ENCODE data around the gene SMAD5. TPM values are rescaled to one million over a fixed set of nuclear protein-coding genes. Genes with fewer than 3 reads are reported as not detected.

SMAD5 gene
- total and polyA plus RNA-seq, 2 of the 8 experiments (the other 6 are each of a cell fraction or from before 2014, with no cell fraction given): 30.2 to 60.5 TPM

- H3K56ac ChIP-seq (replicated peaks; ENCODE audit: insufficient read length, low read depth, low read length): no peak overlapping the region
- H4K5ac ChIP-seq (ENCODE audit: insufficient read length, low read depth, low read length): no peak overlapping the region
- H3K9ac ChIP-seq (replicated peaks in 1 of 4; ENCODE audit: extremely low read depth in 1 of 4, low read depth in 3 of 4, low read length in 3 of 4): no peak overlapping the region
- ChIA-PET CTCF (ENCODE audit: partially characterized antibody) (no interaction called here), POLR2A (ENCODE audit: partially characterized antibody) (no interaction called here)
- H3K4me3 ChIP-seq (ENCODE audit: extremely low read depth in 1 of 4, insufficient read depth in 2 of 4, low read depth in 3 of 4, low read length in 4 of 4): no peak overlapping the region
- H3K36me3 ChIP-seq (ENCODE audit: control insufficient read depth in 2 of 4, insufficient read depth in 4 of 4, low read length in 3 of 4): peaks cover 0 to 12% (median 8%) of the 10 kb centered on the region in 4 experiments; a peak in 6 of 8 replicates
- H3K9me3 ChIP-seq (ENCODE audit: insufficient read depth in 2 of 2, low read depth in 1 of 2, low read length in 1 of 2): no peaks in the 10 kb centered on the region
- H2AFZ ChIP-seq (ENCODE audit: low read length): no peak overlapping the region
- no peaks in the 10 kb centered on the region; the same call in 1 of the 2 replicates for H3K79me1 ChIP-seq (ENCODE audit: low read depth, low read length)
- no peak overlapping the region for H4K8ac ChIP-seq (ENCODE audit: extremely low read depth, insufficient read depth, low read length)
- no peak for FAIRE-seq
- no peak overlapping the region for H2BK120ac ChIP-seq (replicated peaks; ENCODE audit: low read depth, low read length)
- no peak overlapping the region for H3K14ac ChIP-seq (ENCODE audit: insufficient read length)
- no peak overlapping the region for H3K4ac ChIP-seq (replicated peaks; ENCODE audit: insufficient read length, low read depth, low read length)
- H3K4me1 ChIP-seq (replicated peaks in 1 of 4; ENCODE audit: control insufficient read depth in 3 of 4, insufficient read depth in 4 of 4, low read length in 3 of 4): no peaks in the 10 kb centered on the region
- no peak overlapping the region for H2BK5ac ChIP-seq (ENCODE audit: low read depth, low read length)
- no peaks in the 10 kb centered on the region for H3K27me3 ChIP-seq (replicated peaks in 1 of 4; ENCODE audit: control insufficient read depth in 3 of 4, extremely low read depth in 1 of 4, insufficient read depth in 3 of 4, low read length in 3 of 4)
- no peak overlapping the region for H2BK12ac ChIP-seq (ENCODE audit: low read depth, low read length)
- no peak overlapping the region for H3K18ac ChIP-seq (ENCODE audit: extremely low read depth, low read length)
- WGBS, 2 experiments (ENCODE audit: extremely low coverage in 1 of 2, insufficient coverage in 1 of 2, insufficient read length in 1 of 2, insufficient replicate concordance in 2 of 2, low coverage in 1 of 2, low lambda C conversion rate in 2 of 2, missing lambda C conversion rate in 1 of 2): 91% methylated on average over 1 of the region's 1 CpG; no CpG with 5 or more reads in 1 of the 2 experiments
- no peak for DNase-seq (ENCODE audit: low read depth in 1 of 2, low spot score in 2 of 2)
- H3K23ac ChIP-seq (ENCODE audit: insufficient read length): no peak overlapping the region
- no peak overlapping the region for H2BK20ac ChIP-seq (ENCODE audit: low read length)
- H2BK15ac ChIP-seq (ENCODE audit: low read length): no peak overlapping the region
- no peak overlapping the region for H3K4me2 ChIP-seq (ENCODE audit: insufficient read depth in 1 of 2, low read depth in 2 of 2, low read length in 2 of 2)
- H4K91ac ChIP-seq (replicated peaks; ENCODE audit: insufficient read length, low read length): no peak overlapping the region
- H3K23me2 ChIP-seq (ENCODE audit: low read depth, low read length): no peaks in the 10 kb centered on the region; the same call in 1 of the 2 replicates
- no peak overlapping the region for H2AK5ac ChIP-seq (ENCODE audit: low read depth, low read length)
- H3K79me2 ChIP-seq (ENCODE audit: control insufficient read depth in 1 of 2, insufficient read depth in 2 of 2, low read length in 2 of 2): peaks cover 0 to 87% of the 10 kb centered on the region in 2 experiments; a peak in 3 of 4 replicates
- H3K27ac ChIP-seq (ENCODE audit: low read depth, low read length): no peak overlapping the region
- peaks cover 9 to 13% of the 10 kb centered on the region in 2 experiments for H4K20me1 ChIP-seq (replicated peaks in 1 of 2; ENCODE audit: control insufficient read depth in 1 of 2, insufficient read depth in 2 of 2, low read length in 2 of 2)
- TF ChIP-seq ATF2 (IDR thresholded peaks at IDR 0.05; ENCODE audit: low read length) (no peak), POU5F1 (IDR thresholded peaks at IDR 0.05; ENCODE audit: low read depth, low read length) (no peak), E2F6 (IDR thresholded peaks at IDR 0.05) (no peak), CTBP2 (IDR thresholded peaks at IDR 0.05; ENCODE audit: borderline replicate concordance, insufficient read depth, insufficient read length, low read length) (no peak), HDAC6 (IDR thresholded peaks at IDR 0.05; ENCODE audit: low read depth, low read length) (no peak), MAX (IDR thresholded peaks at IDR 0.05) (no peak)
Observed at GRCh38 chr5:136149891-136150290, 17.2 kb downstream of the SMAD5 start.

Measured in H1 (cell line).